Parathyroid adenoma (tissue), 2 donors: ENCODE data around the gene PNMT.
A peak's percentile ranks its signal among the peaks of the same experiment; 100 is the strongest.

Experiments used
- H2AFZ ChIP-seq: fragments of 300-600 bp; sonication (generic); one replicate; pipeline ENCODE4 v1.7.0; 2017; ENCODE audit warnings: antibody characterized with exemption, mild to moderate bottlenecking
- H3K27ac ChIP-seq: fragments of 300-600 bp; sonication (generic); one replicate; pipeline ENCODE4 v1.7.0; 2017
- H3K27me3 ChIP-seq: fragments of 300-600 bp; sonication (generic); one replicate; pipeline ENCODE4 v1.7.0; 2017; ENCODE audit warnings: low read length; ENCODE audit not compliant: control insufficient read depth, insufficient read depth
- H3K36me3 ChIP-seq: fragments of 300-600 bp; sonication (generic); one replicate; pipeline ENCODE4 v1.7.0; 2017; ENCODE audit warnings: low read length; ENCODE audit not compliant: control insufficient read depth, insufficient read depth
- H3K4me1 ChIP-seq: fragments of 300-600 bp; sonication (generic); one replicate; pipeline ENCODE4 v1.7.0; 2017; ENCODE audit warnings: control low read depth
- H3K4me2 ChIP-seq: fragments of 300-600 bp; sonication (generic); one replicate; pipeline ENCODE4 v1.7.0; 2017; ENCODE audit warnings: low read length
- H3K4me3 ChIP-seq: fragments of 300-600 bp; sonication (generic); one replicate; pipeline ENCODE4 v1.7.0; 2017; ENCODE audit warnings: low read depth, low read length
- H3K79me2 ChIP-seq: fragments of 300-600 bp; sonication (generic); one replicate; pipeline ENCODE4 v1.7.0; 2017; ENCODE audit warnings: control low read depth
- H3K9ac ChIP-seq: fragments of 300-600 bp; sonication (generic); one replicate; pipeline ENCODE4 v1.7.0; 2017; ENCODE audit warnings: mild to moderate bottlenecking
- H3K9me3 ChIP-seq: fragments of 300-600 bp; sonication (generic); one replicate; pipeline ENCODE4 v1.7.0; 2017; ENCODE audit warnings: low read length; ENCODE audit not compliant: control insufficient read depth
- TF ChIP-seq, protein P1 (sequence below): fragments of 300-600 bp; sonication (generic); IDR thresholded peaks from one replicate; pipeline ENCODE4 v1.7.0; 2017; ENCODE audit warnings: antibody characterized with exemption, mild to moderate bottlenecking
- donor health status: primary hyperparathyroidism.

PNMT gene

GRCh38 chr17:39622380-39623006, 45.8 kb upstream of the PNMT start:
- H3K4me2 ChIP-seq: peak overlapping the region; percentile 29
- no peak overlapping the region for H3K4me3 ChIP-seq
- H2AFZ ChIP-seq: peak overlapping the region; percentile 59
- H3K4me1 ChIP-seq: peaks cover 13% of the 10 kb centered on the region
- no peaks in the 10 kb centered on the region for H3K36me3 ChIP-seq
- H3K79me2 ChIP-seq: no peaks in the 10 kb centered on the region
- TF ChIP-seq, protein P1, sequence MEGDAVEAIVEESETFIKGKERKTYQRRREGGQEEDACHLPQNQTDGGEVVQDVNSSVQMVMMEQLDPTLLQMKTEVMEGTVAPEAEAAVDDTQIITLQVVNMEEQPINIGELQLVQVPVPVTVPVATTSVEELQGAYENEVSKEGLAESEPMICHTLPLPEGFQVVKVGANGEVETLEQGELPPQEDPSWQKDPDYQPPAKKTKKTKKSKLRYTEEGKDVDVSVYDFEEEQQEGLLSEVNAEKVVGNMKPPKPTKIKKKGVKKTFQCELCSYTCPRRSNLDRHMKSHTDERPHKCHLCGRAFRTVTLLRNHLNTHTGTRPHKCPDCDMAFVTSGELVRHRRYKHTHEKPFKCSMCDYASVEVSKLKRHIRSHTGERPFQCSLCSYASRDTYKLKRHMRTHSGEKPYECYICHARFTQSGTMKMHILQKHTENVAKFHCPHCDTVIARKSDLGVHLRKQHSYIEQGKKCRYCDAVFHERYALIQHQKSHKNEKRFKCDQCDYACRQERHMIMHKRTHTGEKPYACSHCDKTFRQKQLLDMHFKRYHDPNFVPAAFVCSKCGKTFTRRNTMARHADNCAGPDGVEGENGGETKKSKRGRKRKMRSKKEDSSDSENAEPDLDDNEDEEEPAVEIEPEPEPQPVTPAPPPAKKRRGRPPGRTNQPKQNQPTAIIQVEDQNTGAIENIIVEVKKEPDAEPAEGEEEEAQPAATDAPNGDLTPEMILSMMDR: no peak
- peaks cover 3% of the 10 kb centered on the region for H3K27me3 ChIP-seq
- no peak overlapping the region for H3K9ac ChIP-seq
- H3K9me3 ChIP-seq: no peaks in the 10 kb centered on the region
- no peak overlapping the region for H3K27ac ChIP-seq

GRCh38 chr17:39623356-39623950, 44.8 kb upstream of the PNMT start:
- H3K4me3 ChIP-seq: no peak overlapping the region

DNA sequence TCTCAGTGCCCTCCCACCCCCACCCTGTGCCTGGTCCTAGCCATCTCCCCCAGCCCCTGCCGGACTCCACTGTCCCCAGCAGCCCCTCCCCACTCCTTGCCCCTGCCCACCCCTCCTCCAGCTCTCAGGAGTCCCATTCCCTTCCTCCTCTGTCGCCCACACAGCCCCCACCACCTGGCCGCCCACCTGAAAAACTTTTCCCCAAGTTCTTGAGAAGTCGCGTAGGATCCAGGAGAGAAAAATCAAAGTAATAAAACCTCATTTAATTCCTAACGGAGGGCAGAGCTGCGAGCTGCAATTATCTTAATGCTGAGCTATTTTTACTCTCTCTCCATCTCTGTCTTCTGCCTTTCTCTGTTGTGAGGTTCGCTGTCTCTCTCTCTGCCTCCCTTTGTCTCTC, 43.9 kb upstream of the PNMT start:
- Histone ChIP-seq H3K27ac (no peak overlapping the region), H3K36me3 (no peaks in the 10 kb centered on the region), H3K9me3 (no peaks in the 10 kb centered on the region), H3K79me2 (no peaks in the 10 kb centered on the region), H3K4me3 (no peak overlapping the region), H3K27me3 (peaks cover 3% of the 10 kb centered on the region), H2AFZ (no peak overlapping the region), H3K4me1 (peaks cover 6% of the 10 kb centered on the region), H3K9ac (no peak overlapping the region), H3K4me2 (no peak overlapping the region)
- TF ChIP-seq, protein P1: no peak

More at GRCh38 chr17:39623356-39623950, 44.8 kb upstream of the PNMT start:
- Histone ChIP-seq H3K4me2 (no peak overlapping the region), H3K9ac (no peak overlapping the region), H3K4me1 (peaks cover 10% of the 10 kb centered on the region), H3K9me3 (no peaks in the 10 kb centered on the region), H3K79me2 (no peaks in the 10 kb centered on the region), H3K36me3 (no peaks in the 10 kb centered on the region), H3K27me3 (peaks cover 3% of the 10 kb centered on the region), H2AFZ (no peak overlapping the region), H3K27ac (no peak overlapping the region)
- TF ChIP-seq, protein P1: peak; percentile 97

- no peak overlapping the region for H3K4me2 ChIP-seq
- H3K27me3 ChIP-seq: peaks cover 3% of the 10 kb centered on the region
- no peak overlapping the region for H3K27ac ChIP-seq
- H3K4me1 ChIP-seq: peaks cover 6% of the 10 kb centered on the region
- H2AFZ ChIP-seq: no peak overlapping the region
- no peaks in the 10 kb centered on the region for H3K79me2 ChIP-seq
- no peaks in the 10 kb centered on the region for H3K9me3 ChIP-seq
- TF ChIP-seq, protein P1: no peak
- H3K9ac ChIP-seq: no peak overlapping the region
- H3K36me3 ChIP-seq: no peaks in the 10 kb centered on the region
- no peak overlapping the region for H3K4me3 ChIP-seq
Measured at GRCh38 chr17:39625198-39625785, 43.0 kb upstream of the PNMT start.
